GM23248 (cell line): Measurements from ENCODE around the gene SSX2IP.

Experiments
- EZH2 ChIP-seq: fragments of 200-600 bp; sonication (generic); IDR thresholded peaks from 2 replicates; pipeline ENCODE4 v1.6.1; 2018; ENCODE audit warnings: antibody characterized with exemption, mild to moderate bottlenecking; ENCODE audit not compliant: insufficient read depth, poor library complexity, severe bottlenecking
- EZH2phosphoT487 ChIP-seq: fragments of 200-600 bp; sonication (generic); IDR thresholded peaks from 2 replicates; pipeline ENCODE4 v1.6.1; 2018; ENCODE audit warnings: antibody characterized with exemption, moderate library complexity, mild to moderate bottlenecking, low read depth; ENCODE audit not compliant: insufficient read depth

- TF ChIP-seq EZH2, result no peak
- no peak for TF ChIP-seq EZH2phosphoT487
Measured at GRCh38 chr1:84672080-84672854, 18.0 kb downstream of the SSX2IP start.
